ENCODE results near the gene HYLS1. TPM values are rescaled to one million over a fixed set of nuclear protein-coding genes. Genes with fewer than 3 reads are reported as not detected.

Gene HYLS1
- polyA plus RNA-seq, 1 donor (not counting 4 experiments of a cell fraction or from before 2014, with no cell fraction given), result 7.2 TPM

- no peaks in the 10 kb centered on the region for H4K20me1 ChIP-seq (ENCODE audit: control insufficient read depth, extremely low read depth, insufficient read depth, low read length)
- H2AFZ ChIP-seq (ENCODE audit: control insufficient read depth, low read length), result no peak overlapping the region
- DNase-seq (ENCODE audit: low read depth, low spot score) (no peak), FAIRE-seq (no peak)
- H3K36me3 ChIP-seq (ENCODE audit: control insufficient read depth in 2 of 2, extremely low read depth in 1 of 2, insufficient read depth in 2 of 2, low read length in 2 of 2), result no peaks in the 10 kb centered on the region
- H3K27ac ChIP-seq (ENCODE audit: control insufficient read depth, insufficient read depth, low read length), result no peak overlapping the region
- no peaks in the 10 kb centered on the region for H3K9me3 ChIP-seq (ENCODE audit: control insufficient read depth, low read depth, low read length)
- no peaks in the 10 kb centered on the region for H3K4me1 ChIP-seq (ENCODE audit: control insufficient read depth, extremely low read depth, insufficient read depth, low read length)
- peaks cover 8% of the 10 kb centered on the region for H3K27me3 ChIP-seq (ENCODE audit: control insufficient read depth, extremely low read depth, insufficient read depth, low read length)
- dilution Hi-C loops (cut with MboI; ENCODE audit: extremely low pct_ligation_motif_present, low sequenced_read_pairs), result loop anchor here (25.0 kb wide), 1 partner anchor 286 kb away; the partner anchor contains the start of genes FAM118B and RPUSD4
- H3K9me1 ChIP-seq (ENCODE audit: control insufficient read depth, extremely low read depth, insufficient read depth, low read length), result no peaks in the 10 kb centered on the region
- H3K4me2 ChIP-seq (ENCODE audit: control insufficient read depth, extremely low read depth, insufficient read depth, low read depth, low read length), result no peak overlapping the region
- no peak overlapping the region for H3K4me3 ChIP-seq (ENCODE audit: control insufficient read depth in 2 of 3, extremely low read depth in 1 of 3, insufficient read depth in 2 of 3, low read depth in 1 of 3, low read length in 3 of 3)
- H3K79me2 ChIP-seq (ENCODE audit: control insufficient read depth, insufficient read depth, low read length), result no peaks in the 10 kb centered on the region
- no peak overlapping the region for H3K9ac ChIP-seq (ENCODE audit: control insufficient read depth, extremely low read depth, insufficient read depth, low read length)
- no peak for TF ChIP-seq EZH2 (IDR thresholded peaks at IDR 0.05; ENCODE audit: low read length)
- TF ChIP-seq, protein P1, sequence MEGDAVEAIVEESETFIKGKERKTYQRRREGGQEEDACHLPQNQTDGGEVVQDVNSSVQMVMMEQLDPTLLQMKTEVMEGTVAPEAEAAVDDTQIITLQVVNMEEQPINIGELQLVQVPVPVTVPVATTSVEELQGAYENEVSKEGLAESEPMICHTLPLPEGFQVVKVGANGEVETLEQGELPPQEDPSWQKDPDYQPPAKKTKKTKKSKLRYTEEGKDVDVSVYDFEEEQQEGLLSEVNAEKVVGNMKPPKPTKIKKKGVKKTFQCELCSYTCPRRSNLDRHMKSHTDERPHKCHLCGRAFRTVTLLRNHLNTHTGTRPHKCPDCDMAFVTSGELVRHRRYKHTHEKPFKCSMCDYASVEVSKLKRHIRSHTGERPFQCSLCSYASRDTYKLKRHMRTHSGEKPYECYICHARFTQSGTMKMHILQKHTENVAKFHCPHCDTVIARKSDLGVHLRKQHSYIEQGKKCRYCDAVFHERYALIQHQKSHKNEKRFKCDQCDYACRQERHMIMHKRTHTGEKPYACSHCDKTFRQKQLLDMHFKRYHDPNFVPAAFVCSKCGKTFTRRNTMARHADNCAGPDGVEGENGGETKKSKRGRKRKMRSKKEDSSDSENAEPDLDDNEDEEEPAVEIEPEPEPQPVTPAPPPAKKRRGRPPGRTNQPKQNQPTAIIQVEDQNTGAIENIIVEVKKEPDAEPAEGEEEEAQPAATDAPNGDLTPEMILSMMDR (optimal IDR thresholded peaks at IDR 0.05 in 1 of 3, IDR thresholded peaks at IDR 0.05 in 1 of 3, conservative IDR thresholded peaks at IDR 0.05 in 1 of 3; ENCODE audit: extremely low read depth in 1 of 3, insufficient read depth in 2 of 3, low read length in 3 of 3), result no peak
These were observed 38.3 kb downstream of the HYLS1 start for GRCh38 chr11:125925804-125926203.

- Histone ChIP-seq H3K4me3 (ENCODE audit: control insufficient read depth in 2 of 3, extremely low read depth in 1 of 3, insufficient read depth in 2 of 3, low read depth in 1 of 3, low read length in 3 of 3) (no peak overlapping the region), H3K9ac (ENCODE audit: control insufficient read depth, extremely low read depth, insufficient read depth, low read length) (no peak overlapping the region), H3K9me1 (ENCODE audit: control insufficient read depth, extremely low read depth, insufficient read depth, low read length) (no peaks in the 10 kb centered on the region), H3K79me2 (ENCODE audit: control insufficient read depth, insufficient read depth, low read length) (no peaks in the 10 kb centered on the region), H4K20me1 (ENCODE audit: control insufficient read depth, extremely low read depth, insufficient read depth, low read length) (no peaks in the 10 kb centered on the region), H3K4me1 (ENCODE audit: control insufficient read depth, extremely low read depth, insufficient read depth, low read length) (no peaks in the 10 kb centered on the region), H3K36me3 (ENCODE audit: control insufficient read depth in 2 of 2, extremely low read depth in 1 of 2, insufficient read depth in 2 of 2, low read length in 2 of 2) (no peaks in the 10 kb centered on the region), H3K27me3 (ENCODE audit: control insufficient read depth, extremely low read depth, insufficient read depth, low read length) (peaks cover 15% of the 10 kb centered on the region), H3K4me2 (ENCODE audit: control insufficient read depth, extremely low read depth, insufficient read depth, low read depth, low read length) (no peak overlapping the region), H3K27ac (ENCODE audit: control insufficient read depth, insufficient read depth, low read length) (no peak overlapping the region), H2AFZ (ENCODE audit: control insufficient read depth, low read length) (no peak overlapping the region), H3K9me3 (ENCODE audit: control insufficient read depth, low read depth, low read length) (no peaks in the 10 kb centered on the region)
- dilution Hi-C loops (cut with MboI; ENCODE audit: extremely low pct_ligation_motif_present, low sequenced_read_pairs), result loop anchor here (25.0 kb wide), 1 partner anchor 286 kb away; the partner anchor contains the start of genes FAM118B and RPUSD4
- DNase-seq (ENCODE audit: low read depth, low spot score) (no peak), FAIRE-seq (no peak)
- TF ChIP-seq, protein P1 (optimal IDR thresholded peaks at IDR 0.05 in 1 of 3, IDR thresholded peaks at IDR 0.05 in 1 of 3, conservative IDR thresholded peaks at IDR 0.05 in 1 of 3; ENCODE audit: extremely low read depth in 1 of 3, insufficient read depth in 2 of 3, low read length in 3 of 3), result no peak
- TF ChIP-seq EZH2 (IDR thresholded peaks at IDR 0.05; ENCODE audit: low read length), result no peak
These were observed 39.2 kb downstream of the HYLS1 start for GRCh38 chr11:125926682-125927081.

Measured in keratinocyte (primary cell).